ENCODE results near the gene DPM3.

DNA sequence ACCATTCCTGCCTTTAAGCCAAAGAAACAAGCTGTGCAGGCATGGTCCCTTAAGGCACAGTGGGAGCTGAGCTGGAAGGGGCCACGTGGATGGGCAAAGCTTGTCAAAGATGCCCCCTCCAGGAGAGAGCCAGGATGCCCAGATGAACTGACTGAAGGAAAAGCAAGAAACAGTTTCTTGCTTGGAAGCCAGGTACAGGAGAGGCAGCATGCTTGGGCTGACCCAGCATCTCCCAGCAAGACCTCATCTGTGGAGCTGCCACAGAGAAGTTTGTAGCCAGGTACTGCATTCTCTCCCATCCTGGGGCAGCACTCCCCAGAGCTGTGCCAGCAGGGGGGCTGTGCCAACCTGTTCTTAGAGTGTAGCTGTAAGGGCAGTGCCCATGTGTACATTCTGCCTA, 6.0 kb downstream of the DPM3 start:
- TF ChIP-seq POLR2A (IDR thresholded peaks at IDR 0.05): peak in 1 of 2 donors; percentile 2
- TF ChIP-seq, protein P1, sequence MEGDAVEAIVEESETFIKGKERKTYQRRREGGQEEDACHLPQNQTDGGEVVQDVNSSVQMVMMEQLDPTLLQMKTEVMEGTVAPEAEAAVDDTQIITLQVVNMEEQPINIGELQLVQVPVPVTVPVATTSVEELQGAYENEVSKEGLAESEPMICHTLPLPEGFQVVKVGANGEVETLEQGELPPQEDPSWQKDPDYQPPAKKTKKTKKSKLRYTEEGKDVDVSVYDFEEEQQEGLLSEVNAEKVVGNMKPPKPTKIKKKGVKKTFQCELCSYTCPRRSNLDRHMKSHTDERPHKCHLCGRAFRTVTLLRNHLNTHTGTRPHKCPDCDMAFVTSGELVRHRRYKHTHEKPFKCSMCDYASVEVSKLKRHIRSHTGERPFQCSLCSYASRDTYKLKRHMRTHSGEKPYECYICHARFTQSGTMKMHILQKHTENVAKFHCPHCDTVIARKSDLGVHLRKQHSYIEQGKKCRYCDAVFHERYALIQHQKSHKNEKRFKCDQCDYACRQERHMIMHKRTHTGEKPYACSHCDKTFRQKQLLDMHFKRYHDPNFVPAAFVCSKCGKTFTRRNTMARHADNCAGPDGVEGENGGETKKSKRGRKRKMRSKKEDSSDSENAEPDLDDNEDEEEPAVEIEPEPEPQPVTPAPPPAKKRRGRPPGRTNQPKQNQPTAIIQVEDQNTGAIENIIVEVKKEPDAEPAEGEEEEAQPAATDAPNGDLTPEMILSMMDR (IDR thresholded peaks at IDR 0.05): no peak
